HEK293 (cell line): ENCODE data around the gene SEMA4D.

Experiments
- BCL11A ChIP-seq: fragments of 450-650 bp; formaldehyde crosslinking; IDR thresholded peaks from 2 replicates; pipeline ENCODE4 v1.5.1; 2016; ENCODE audit warnings: low read depth, missing biosample characterization, missing genetic modification characterization
- CTCF ChIP-seq: fragments of 450-650 bp; formaldehyde crosslinking; IDR thresholded peaks from 2 replicates; pipeline ENCODE4 v1.5.1; 2016; ENCODE audit warnings: missing biosample characterization, missing genetic modification characterization
- KLF10 ChIP-seq: fragments of 450-650 bp; IDR thresholded peaks from 2 replicates; pipeline ENCODE4 v1.5.1; 2018; ENCODE audit warnings: missing biosample characterization, mild to moderate bottlenecking, missing genetic modification characterization
- TRIM28 ChIP-seq: IDR thresholded peaks from 2 replicates; pipeline ENCODE4 v1.6.1; 2011; ENCODE audit warnings: low read length, control low read depth, borderline replicate concordance
- YY1 ChIP-seq: fragments of 450-650 bp; formaldehyde crosslinking; IDR thresholded peaks from 2 replicates; pipeline ENCODE4 v1.5.1; 2018; ENCODE audit warnings: missing biosample characterization, missing genetic modification characterization
- ZNF133 ChIP-seq: fragments of 450-650 bp; formaldehyde crosslinking; IDR thresholded peaks from 2 replicates; pipeline ENCODE4 v1.5.1; 2016; ENCODE audit warnings: missing biosample characterization, missing genetic modification characterization
- ZNF23 ChIP-seq: fragments of 450-650 bp; formaldehyde crosslinking; IDR thresholded peaks from 2 replicates; pipeline ENCODE4 v1.5.1; 2016; ENCODE audit warnings: missing biosample characterization, missing genetic modification characterization, borderline replicate concordance
- ZNF274 ChIP-seq, 2 experiments: fragments of 200-500 bp in 1 of 2; fragments of 450-650 bp in 1 of 2; sonication (Bioruptor generic) in 1 of 2; formaldehyde crosslinking in 1 of 2; IDR thresholded peaks; 2 replicates each; pipeline versions ENCODE4 v1.5.1 to v1.6.1; 2014 to 2016; ENCODE audit warnings: borderline replicate concordance in 1 of 2, inconsistent platforms in 1 of 2, low read length in 1 of 2, missing biosample characterization in 1 of 2, missing genetic modification characterization in 1 of 2
- ZNF280C ChIP-seq: fragments of 450-650 bp; formaldehyde crosslinking; IDR thresholded peaks from 2 replicates; pipeline ENCODE4 v1.5.1; 2016; ENCODE audit warnings: missing biosample characterization, missing genetic modification characterization
- TF ChIP-seq, protein P1 (sequence below): fragments of 450-650 bp; formaldehyde crosslinking; IDR thresholded peaks from 2 replicates; pipeline ENCODE4 v1.5.1; 2016; ENCODE audit warnings: missing biosample characterization, missing genetic modification characterization

GRCh38 chr9:89439571-89439970 is 58.3 kb downstream of the SEMA4D start:
- TF ChIP-seq CTCF (tag by site-specific recombination) (no peak), TRIM28 (no peak), KLF10 (tag by site-specific recombination) (no peak), ZNF280C (tag by site-specific recombination) (no peak), ZNF23 (tag by site-specific recombination) (no peak), BCL11A (no peak), ZNF133 (tag by site-specific recombination) (no peak), ZNF274 (IDR thresholded peaks at IDR 0.05; ENCODE audit: low read length) (no peak), ZNF274 (tag by site-specific recombination; IDR thresholded peaks at IDR 0.05; ENCODE audit: borderline replicate concordance) (no peak), YY1 (tag by site-specific recombination) (no peak)
- TF ChIP-seq, protein P1, sequence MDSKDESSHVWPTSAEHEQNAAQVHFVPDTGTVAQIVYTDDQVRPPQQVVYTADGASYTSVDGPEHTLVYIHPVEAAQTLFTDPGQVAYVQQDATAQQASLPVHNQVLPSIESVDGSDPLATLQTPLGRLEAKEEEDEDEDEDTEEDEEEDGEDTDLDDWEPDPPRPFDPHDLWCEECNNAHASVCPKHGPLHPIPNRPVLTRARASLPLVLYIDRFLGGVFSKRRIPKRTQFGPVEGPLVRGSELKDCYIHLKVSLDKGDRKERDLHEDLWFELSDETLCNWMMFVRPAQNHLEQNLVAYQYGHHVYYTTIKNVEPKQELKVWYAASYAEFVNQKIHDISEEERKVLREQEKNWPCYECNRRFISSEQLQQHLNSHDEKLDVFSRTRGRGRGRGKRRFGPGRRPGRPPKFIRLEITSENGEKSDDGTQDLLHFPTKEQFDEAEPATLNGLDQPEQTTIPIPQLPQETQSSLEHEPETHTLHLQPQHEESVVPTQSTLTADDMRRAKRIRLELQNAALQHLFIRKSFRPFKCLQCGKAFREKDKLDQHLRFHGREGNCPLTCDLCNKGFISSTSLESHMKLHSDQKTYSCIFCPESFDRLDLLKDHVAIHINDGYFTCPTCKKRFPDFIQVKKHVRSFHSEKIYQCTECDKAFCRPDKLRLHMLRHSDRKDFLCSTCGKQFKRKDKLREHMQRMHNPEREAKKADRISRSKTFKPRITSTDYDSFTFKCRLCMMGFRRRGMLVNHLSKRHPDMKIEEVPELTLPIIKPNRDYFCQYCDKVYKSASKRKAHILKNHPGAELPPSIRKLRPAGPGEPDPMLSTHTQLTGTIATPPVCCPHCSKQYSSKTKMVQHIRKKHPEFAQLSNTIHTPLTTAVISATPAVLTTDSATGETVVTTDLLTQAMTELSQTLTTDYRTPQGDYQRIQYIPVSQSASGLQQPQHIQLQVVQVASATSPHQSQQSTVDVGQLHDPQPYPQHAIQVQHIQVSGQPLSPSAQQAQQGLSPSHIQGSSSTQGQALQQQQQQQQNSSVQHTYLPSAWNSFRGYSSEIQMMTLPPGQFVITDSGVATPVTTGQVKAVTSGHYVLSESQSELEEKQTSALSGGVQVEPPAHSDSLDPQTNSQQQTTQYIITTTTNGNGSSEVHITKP (tag by site-specific recombination) = no peak
